ENCODE data around the gene DEK.
"Not testable (repeated sequence)": the region's sequence is repeated elsewhere in the genome, so short reads cannot be mapped to it uniquely, and the experiment has no call there.

GRCh38 chr6:18228590-18228989 lies 35.7 kb downstream of the DEK start:
- TF ChIP-seq REST (IDR thresholded peaks at IDR 0.05; ENCODE audit: low read depth); CTCF (IDR thresholded peaks at IDR 0.05 in 2 of 3, conservative IDR thresholded peaks at IDR 0.05 in 1 of 3; ENCODE audit: borderline replicate concordance in 1 of 3, insufficient read depth in 1 of 3, low read depth in 2 of 3, low read length in 2 of 3); SIN3A (IDR thresholded peaks at IDR 0.05; ENCODE audit: low read depth); ELF1 (IDR thresholded peaks at IDR 0.05; ENCODE audit: borderline replicate concordance, low read depth); EZH2phosphoT487 (IDR thresholded peaks at IDR 0.05; ENCODE audit: borderline replicate concordance); POLR2AphosphoS5 (IDR thresholded peaks at IDR 0.05; ENCODE audit: low read depth, low read length); EZH2 (IDR thresholded peaks at IDR 0.05); JUND (IDR thresholded peaks at IDR 0.05); SP1 (IDR thresholded peaks at IDR 0.05; ENCODE audit: low read depth); RAD21 (IDR thresholded peaks at IDR 0.05; ENCODE audit: low read depth): not testable (repeated sequence)
- TF ChIP-seq, protein P1, sequence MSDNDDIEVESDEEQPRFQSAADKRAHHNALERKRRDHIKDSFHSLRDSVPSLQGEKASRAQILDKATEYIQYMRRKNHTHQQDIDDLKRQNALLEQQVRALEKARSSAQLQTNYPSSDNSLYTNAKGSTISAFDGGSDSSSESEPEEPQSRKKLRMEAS (IDR thresholded peaks at IDR 0.05), result not testable (repeated sequence)

Data from HCT116 (cell line).